ENCODE results near the gene ERBB4.
A peak's percentile ranks its signal among the peaks of the same experiment; 100 is the strongest.
"Not testable (repeated sequence)": the region's sequence is repeated elsewhere in the genome, so short reads cannot be mapped to it uniquely, and the experiment has no call there.

The ERBB4 gene

DNA sequence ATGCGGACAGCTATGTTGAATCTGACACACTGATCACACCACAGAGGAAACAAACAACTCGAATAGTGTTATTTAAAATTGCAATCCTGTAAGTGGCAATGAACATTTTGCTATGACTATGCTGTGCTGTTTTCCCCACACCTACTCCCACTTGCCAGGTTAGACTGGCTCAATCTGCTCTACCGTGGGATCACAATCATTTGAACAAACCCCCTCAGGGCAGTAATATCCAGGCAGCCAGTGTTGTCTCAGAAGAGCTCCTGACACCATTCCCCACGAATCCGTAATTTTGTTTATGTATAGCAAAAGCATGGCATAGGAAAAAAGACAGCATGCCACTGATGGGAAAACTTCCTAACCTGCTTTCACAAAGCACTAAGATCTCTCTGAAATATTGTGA, 284.3 kb downstream of the ERBB4 start:
- H3K27ac ChIP-seq: no peak overlapping the region
- no peak for TF ChIP-seq ZFX (IDR thresholded peaks at IDR 0.05; ENCODE audit: borderline replicate concordance)
- TF ChIP-seq, protein P1, sequence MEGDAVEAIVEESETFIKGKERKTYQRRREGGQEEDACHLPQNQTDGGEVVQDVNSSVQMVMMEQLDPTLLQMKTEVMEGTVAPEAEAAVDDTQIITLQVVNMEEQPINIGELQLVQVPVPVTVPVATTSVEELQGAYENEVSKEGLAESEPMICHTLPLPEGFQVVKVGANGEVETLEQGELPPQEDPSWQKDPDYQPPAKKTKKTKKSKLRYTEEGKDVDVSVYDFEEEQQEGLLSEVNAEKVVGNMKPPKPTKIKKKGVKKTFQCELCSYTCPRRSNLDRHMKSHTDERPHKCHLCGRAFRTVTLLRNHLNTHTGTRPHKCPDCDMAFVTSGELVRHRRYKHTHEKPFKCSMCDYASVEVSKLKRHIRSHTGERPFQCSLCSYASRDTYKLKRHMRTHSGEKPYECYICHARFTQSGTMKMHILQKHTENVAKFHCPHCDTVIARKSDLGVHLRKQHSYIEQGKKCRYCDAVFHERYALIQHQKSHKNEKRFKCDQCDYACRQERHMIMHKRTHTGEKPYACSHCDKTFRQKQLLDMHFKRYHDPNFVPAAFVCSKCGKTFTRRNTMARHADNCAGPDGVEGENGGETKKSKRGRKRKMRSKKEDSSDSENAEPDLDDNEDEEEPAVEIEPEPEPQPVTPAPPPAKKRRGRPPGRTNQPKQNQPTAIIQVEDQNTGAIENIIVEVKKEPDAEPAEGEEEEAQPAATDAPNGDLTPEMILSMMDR (IDR thresholded peaks at IDR 0.05): no peak

DNA sequence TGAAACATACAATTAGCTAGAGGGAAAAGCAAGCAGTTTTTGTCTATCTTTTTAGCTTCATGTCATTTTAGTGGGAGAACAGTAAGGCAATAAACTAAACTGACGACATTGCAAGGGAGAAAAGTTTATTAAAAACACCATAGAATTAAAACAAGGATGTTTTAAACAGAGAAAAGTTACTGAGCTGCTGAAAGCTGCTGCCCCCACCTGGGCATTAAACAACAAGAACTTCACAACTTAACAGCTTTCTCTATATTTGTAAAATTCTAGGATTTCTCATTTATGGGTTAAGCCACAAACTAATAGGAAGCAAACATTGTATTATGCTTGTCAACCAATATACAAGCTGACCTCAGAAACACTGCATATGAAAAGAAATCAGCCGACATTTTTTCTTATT, 289.2 kb downstream of the ERBB4 start:
- no peak for TF ChIP-seq ZFX (IDR thresholded peaks at IDR 0.05; ENCODE audit: borderline replicate concordance)
- TF ChIP-seq, protein P1 (IDR thresholded peaks at IDR 0.05): peak; percentile 61
- H3K27ac ChIP-seq: no peak overlapping the region

DNA sequence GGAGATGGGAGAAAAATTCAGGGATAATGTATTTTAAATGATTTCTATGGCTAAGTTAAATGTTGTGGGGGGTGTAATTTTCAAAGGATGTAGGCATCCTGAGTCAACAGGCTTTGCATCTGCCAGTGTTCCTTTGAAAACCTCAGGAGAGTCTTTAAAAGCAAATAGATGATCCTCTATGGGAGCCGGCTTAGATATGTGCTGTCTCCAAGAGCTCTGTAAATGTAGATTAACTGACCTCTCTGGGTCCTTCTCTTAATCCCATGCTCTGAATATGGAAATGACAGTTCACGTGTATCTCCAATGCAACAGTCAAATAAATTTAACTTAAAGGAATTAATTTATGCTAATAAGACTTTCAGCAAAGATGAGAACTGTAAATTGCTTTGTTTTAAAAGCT, 292.7 kb downstream of the ERBB4 start:
- TF ChIP-seq, protein P1 (IDR thresholded peaks at IDR 0.05): no peak
- TF ChIP-seq ZFX (IDR thresholded peaks at IDR 0.05; ENCODE audit: borderline replicate concordance): no peak
- no peak overlapping the region for H3K27ac ChIP-seq

DNA sequence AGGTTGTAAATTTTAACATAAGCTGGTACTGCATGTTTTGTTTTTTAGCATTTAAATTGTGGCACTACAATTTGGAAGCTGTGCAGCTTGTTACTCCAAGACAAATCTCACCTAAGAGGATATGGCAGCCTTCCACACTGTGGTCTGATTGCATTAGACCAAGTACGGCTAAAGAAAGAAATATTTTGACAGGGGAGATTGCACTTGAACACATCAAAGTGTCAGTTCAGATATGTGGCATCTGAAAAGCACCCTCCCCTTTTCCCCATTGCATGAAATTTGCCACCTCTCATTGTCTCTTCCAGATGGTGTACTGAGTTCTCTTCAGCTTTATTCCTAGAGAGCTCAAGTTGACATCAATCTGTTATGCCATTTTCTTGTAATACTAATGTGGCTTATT, 295.9 kb downstream of the ERBB4 start:
- H3K27ac ChIP-seq: no peak overlapping the region
- TF ChIP-seq ZFX (IDR thresholded peaks at IDR 0.05; ENCODE audit: borderline replicate concordance): no peak
- TF ChIP-seq, protein P1 (IDR thresholded peaks at IDR 0.05): no peak

DNA sequence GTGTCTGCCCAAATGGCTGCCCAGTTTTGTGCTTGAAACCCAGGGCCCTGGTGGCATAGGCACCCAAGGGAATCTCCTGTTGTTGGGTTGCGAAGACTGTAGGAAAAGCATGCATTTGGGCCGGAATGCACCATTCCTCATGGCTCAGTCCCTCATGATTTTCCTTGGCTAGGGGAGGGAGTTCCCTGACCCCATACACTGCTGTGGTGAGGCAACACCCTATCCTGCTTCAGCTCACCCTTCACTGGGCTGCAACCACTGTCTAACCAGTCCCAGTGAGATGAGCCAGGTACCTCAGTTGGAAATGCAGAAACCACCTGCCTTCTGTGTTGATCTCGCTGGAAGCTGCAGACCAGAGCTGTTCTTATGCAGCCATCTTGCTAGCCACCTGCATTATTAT, 300.4 kb downstream of the ERBB4 start:
- not testable (repeated sequence) for H3K27ac ChIP-seq

DNA sequence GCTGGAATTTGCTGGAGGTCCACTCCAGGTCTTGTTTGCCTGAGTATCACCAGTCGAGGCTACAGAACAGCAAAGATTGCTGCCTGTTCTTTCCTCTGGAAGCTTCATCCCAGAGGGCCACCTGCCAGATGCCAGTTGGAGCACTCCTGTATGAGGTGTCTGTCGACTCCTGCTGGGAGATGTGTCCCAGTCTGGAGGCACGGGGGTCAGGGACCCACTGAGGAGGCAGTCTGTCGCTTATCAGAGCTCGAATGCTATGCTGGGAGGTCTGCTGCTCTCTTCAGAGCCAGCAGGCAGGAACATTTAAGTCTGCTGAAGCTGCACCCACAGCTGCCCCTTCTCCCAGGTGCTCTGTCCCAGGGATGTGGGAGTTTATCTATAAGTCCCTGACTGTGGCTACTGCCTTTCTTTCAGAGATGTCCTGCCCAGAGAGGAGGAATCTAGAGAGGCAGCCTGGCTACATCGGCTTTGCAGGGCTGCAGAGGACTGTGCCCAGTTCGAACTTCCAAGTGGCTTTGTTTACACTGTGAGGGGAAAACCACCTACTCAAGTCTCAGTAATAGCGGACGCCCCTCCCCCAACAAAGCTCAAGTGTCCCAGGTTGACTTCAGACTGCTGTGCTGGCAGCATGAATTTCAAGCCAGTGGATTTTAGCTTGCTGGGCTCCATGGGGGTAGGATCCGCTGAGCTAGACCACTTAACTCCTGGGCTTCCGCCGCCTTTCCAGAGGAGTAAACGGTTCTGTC, 301.1 kb downstream of the ERBB4 start:
- TF ChIP-seq, protein P1 (IDR thresholded peaks at IDR 0.05): no peak
- no peak for TF ChIP-seq ZFX (IDR thresholded peaks at IDR 0.05; ENCODE audit: borderline replicate concordance)

DNA sequence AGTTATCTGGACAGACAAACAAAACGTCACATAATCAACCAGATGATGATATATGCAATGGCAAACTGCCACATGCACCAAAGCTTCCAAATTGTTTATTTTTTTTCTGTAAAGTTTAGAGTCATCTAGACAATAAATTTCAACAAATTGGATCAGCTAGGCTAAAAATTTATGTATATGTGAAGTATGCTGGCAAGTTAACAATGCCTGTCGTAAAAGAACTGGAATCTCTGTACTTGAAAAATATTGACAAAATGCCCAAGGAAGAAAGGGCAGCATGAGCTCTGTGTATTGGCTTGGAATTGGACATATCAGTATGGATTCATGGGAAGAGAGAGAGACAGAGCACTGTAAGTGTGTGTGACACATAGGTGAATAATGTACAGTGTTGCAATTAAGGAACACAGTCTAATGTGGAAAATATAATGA, 309.8 kb downstream of the ERBB4 start:
- H3K27ac ChIP-seq: no peak overlapping the region
- no peak for TF ChIP-seq ZFX (IDR thresholded peaks at IDR 0.05; ENCODE audit: borderline replicate concordance)
- TF ChIP-seq, protein P1 (IDR thresholded peaks at IDR 0.05): no peak

More for the DNA sequence above, 301.1 kb downstream of the ERBB4 start:
- H3K27ac ChIP-seq: no peak overlapping the region

DNA sequence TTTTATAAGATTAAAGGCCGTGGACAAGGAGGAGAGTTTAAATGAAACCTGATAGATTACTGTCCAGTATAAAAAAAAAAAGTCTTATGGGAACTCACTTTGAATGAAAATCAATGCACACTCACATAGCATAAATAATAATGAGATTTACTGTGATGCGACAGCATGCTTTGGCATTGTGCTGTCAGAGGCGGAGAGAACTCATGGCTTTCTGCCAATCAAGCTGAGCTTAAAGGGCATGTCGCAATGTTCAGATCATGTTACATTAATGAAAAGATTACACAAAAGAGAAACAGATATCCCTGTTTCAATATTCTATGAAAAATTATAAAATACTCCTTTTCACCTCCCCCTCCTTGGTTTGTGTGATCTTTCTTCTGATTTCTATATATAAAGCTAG, 310.8 kb downstream of the ERBB4 start:
- no peak overlapping the region for H3K27ac ChIP-seq
- TF ChIP-seq ZFX (IDR thresholded peaks at IDR 0.05; ENCODE audit: borderline replicate concordance): no peak
- TF ChIP-seq, protein P1 (IDR thresholded peaks at IDR 0.05): no peak

All from 22Rv1 (cell line).